B cell (primary cell): ENCODE results near the gene MSGN1. TPM values are rescaled to one million over a fixed set of nuclear protein-coding genes. Genes with fewer than 3 reads are reported as not detected.

ENCODE experiments used
- ATAC-seq: fragments of 200-7000 bp; cut with Tn5 transposase; one replicate; pipeline ENCODE4 v1.10.0; 2021; ENCODE audit warnings: low read depth, mild to moderate bottlenecking, moderate number of reproducible peaks, moderate library complexity
- CTCF ChIA-PET: fragments of 350-600 bp; sonication (Branson Sonifier 250); formaldehyde crosslinking; loops from one replicate; lab custom pipeline; 2021; ENCODE audit warnings: antibody characterized with exemption, inconsistent platforms; lab: Charles Lee
- POLR2A ChIA-PET: fragments of 350-600 bp; sonication (Branson Sonifier 250); formaldehyde crosslinking; loops from one replicate; lab custom pipeline; 2021; ENCODE audit warnings: antibody characterized with exemption; lab: Charles Lee
- DNase-seq: peaks from one replicate; pipeline ENCODE4 v3.0.0; 2013
- H2AFZ ChIP-seq: 2 replicates; pipeline ENCODE4 v1.6.1; 2012; ENCODE audit warnings: mild to moderate bottlenecking, low read depth, low read length; ENCODE audit not compliant: insufficient read depth, poor library complexity, severe bottlenecking
- H3K27ac ChIP-seq, 2 donors: 1 replicate in 1 of 2; 2 replicates in 1 of 2; pipeline ENCODE4 v1.5.1; 2012 to 2013; ENCODE audit warnings: low read length in 2 of 2, mild to moderate bottlenecking in 2 of 2, moderate library complexity in 1 of 2
- H3K27me3 ChIP-seq, 4 experiments: fragments of 200-600 bp in 1 of 4; sonication (generic) in 1 of 4; replicated peaks in 1 of 4; 1 replicate in 2 of 4; 2 replicates in 2 of 4; pipeline versions ENCODE4 v1.6.1 to v1.7.0; 2013 to 2016; ENCODE audit warnings: low read length in 3 of 4, mild to moderate bottlenecking in 2 of 4, mixed read lengths in 1 of 4, moderate library complexity in 1 of 4; ENCODE audit not compliant: insufficient read depth in 4 of 4, control insufficient read depth in 3 of 4; ENCODE audit errors: control extremely low read depth in 1 of 4
- H3K36me3 ChIP-seq, 2 experiments: replicated peaks in 1 of 2; 1 replicate in 1 of 2; 2 replicates in 1 of 2; pipeline versions ENCODE4 v1.6.1 to v1.7.1; 2013; ENCODE audit warnings: low read length in 1 of 2; ENCODE audit not compliant: insufficient read depth in 2 of 2, control insufficient read depth in 1 of 2; ENCODE audit errors: control extremely low read depth in 1 of 2, extremely low read depth in 1 of 2
- H3K4me1 ChIP-seq, 2 donors: fragments of 200-600 bp in 1 of 2; sonication (generic) in 1 of 2; 1 replicate in 1 of 2; 2 replicates in 1 of 2; pipeline versions ENCODE4 v1.5.1 to v1.6.1; 2013 to 2017; ENCODE audit warnings: low read length in 2 of 2; ENCODE audit not compliant: control insufficient read depth in 2 of 2, insufficient read depth in 2 of 2
- H3K4me2 ChIP-seq: replicated peaks from 2 replicates; pipeline ENCODE3; 2012; ENCODE audit warnings: mild to moderate bottlenecking, low read depth, low read length; ENCODE audit not compliant: poor library complexity, severe bottlenecking
- H3K4me3 ChIP-seq, 5 experiments: fragments of 200-600 bp in 1 of 5; sonication (generic) in 1 of 5; 1 replicate in 3 of 5; 2 replicates in 2 of 5; pipeline versions ENCODE4 v1.5.1 to v1.7.0; 2011 to 2016; ENCODE audit warnings: low read length in 4 of 5, mild to moderate bottlenecking in 4 of 5, low read depth in 2 of 5, control low read depth in 1 of 5, moderate library complexity in 1 of 5; ENCODE audit not compliant: insufficient read depth in 1 of 5; ENCODE audit errors: control extremely low read depth in 1 of 5, extremely low read depth in 1 of 5
- H3K79me2 ChIP-seq: fragments of 200-600 bp; sonication (generic); one replicate; pipeline ENCODE4 v1.6.0; 2016; ENCODE audit warnings: low read length; ENCODE audit not compliant: control insufficient read depth, insufficient read depth
- H3K9ac ChIP-seq: fragments of 200-600 bp; sonication (generic); 2 replicates; pipeline ENCODE4 v1.6.1; 2017; ENCODE audit warnings: mild to moderate bottlenecking, low read length, moderate library complexity
- H3K9me3 ChIP-seq, 3 donors: one replicate each; pipeline versions ENCODE4 v1.6.1 to v1.7.1; 2013; ENCODE audit warnings: low read length in 2 of 3; ENCODE audit not compliant: control insufficient read depth in 2 of 3, insufficient read depth in 1 of 3; ENCODE audit errors: control extremely low read depth in 1 of 3
- H4K20me1 ChIP-seq: 2 replicates; pipeline ENCODE4 v1.6.0; 2012; ENCODE audit warnings: mild to moderate bottlenecking, low read length; ENCODE audit not compliant: insufficient read depth, control insufficient read depth, poor library complexity, severe bottlenecking
- H3K27ac Mint-ChIP-seq: one replicate; pipeline ENCODE4 v1.8.0; 2021; ENCODE audit warnings: mixed read lengths
- H3K27me3 Mint-ChIP-seq: one replicate; pipeline ENCODE4 v1.8.0; 2021; ENCODE audit warnings: mixed read lengths
- H3K4me1 Mint-ChIP-seq: one replicate; pipeline ENCODE4 v1.8.0; 2021; ENCODE audit warnings: mixed read lengths
- H3K4me3 Mint-ChIP-seq: one replicate; pipeline ENCODE4 v1.8.0; 2021; ENCODE audit warnings: mixed read lengths
- H3K9me3 Mint-ChIP-seq: one replicate; pipeline ENCODE4 v1.8.0; 2022; ENCODE audit warnings: mixed read lengths; ENCODE audit not compliant: insufficient read depth
- CTCF ChIP-seq: fragments of 200-600 bp; IDR thresholded peaks from one replicate; pipeline ENCODE4 v1.8.0; 2022; ENCODE audit warnings: antibody characterized with exemption, mild to moderate bottlenecking
- EZH2 ChIP-seq: IDR thresholded peaks from 2 replicates; pipeline ENCODE4 v1.6.1; 2012; ENCODE audit warnings: borderline replicate concordance, low read depth, mild to moderate bottlenecking, moderate library complexity, low read length; ENCODE audit not compliant: insufficient read depth, poor library complexity, severe bottlenecking
- WGBS: methylation state at CpG from one replicate; pipeline ENCODE4 v1.1.5; 2013; ENCODE audit warnings: missing lambda C conversion rate; ENCODE audit not compliant: insufficient coverage; 5-methylcytosine and 5-hydroxymethylcytosine counted together
- intact Hi-C: fragments of 100-400 bp; cut with micrococcal nuclease; formaldehyde crosslinking; loops from one replicate; pipeline ENCODE4 v1.10.0; 2022
- polyA plus RNA-seq: library from polyadenylated mRNA; depleted of rRNA; stranded (reverse); fragments of >200 nt; gene quantifications from 2 replicates; pipeline ENCODE4 v1.2.3, GENCODE V29; 2012
- total RNA-seq, 2 donors: library from RNA; stranded (reverse); fragments of 120-200 nt in 1 of 2; gene quantifications; 1 replicate in 1 of 2; 2 replicates in 1 of 2; pipeline versions ENCODE4 v1.2.3 to v1.2.4, GENCODE V29; 2013 to 2022

The MSGN1 gene
- total and polyA plus RNA-seq, 2 donors (not counting 1 experiment from before 2014, with no cell fraction given): not detected

GRCh38 chr2:17790536-17790935, 25.7 kb upstream of the MSGN1 start:
- H3K4me1 ChIP-seq: peaks cover 2 to 13% of the 10 kb centered on the region in 2 donors
- Mint-ChIP-seq H3K27ac (peak overlapping the region; percentile 2), H3K9me3 (no peaks in the 10 kb centered on the region), H3K27me3 (no peaks in the 10 kb centered on the region), H3K4me1 (peaks cover 28% of the 10 kb centered on the region), H3K4me3 (no peak overlapping the region)
- H3K79me2 ChIP-seq: no peaks in the 10 kb centered on the region
- no peaks in the 10 kb centered on the region for H3K9me3 ChIP-seq
- ChIA-PET CTCF (no interaction called here), POLR2A (no interaction called here)
- no peaks in the 10 kb centered on the region for H3K36me3 ChIP-seq
- no peak overlapping the region for H3K27ac ChIP-seq
- WGBS: no CpG with 5 or more reads among the region's 1 CpG
- no peak for ATAC-seq
- no peak overlapping the region for H3K9ac ChIP-seq
- intact Hi-C loops: no loop called here
- H3K4me2 ChIP-seq: no peak overlapping the region
- TF ChIP-seq EZH2 (no peak), CTCF (no peak)
- DNase-seq: no peak
- no peak overlapping the region for H3K4me3 ChIP-seq
- no peaks in the 10 kb centered on the region for H4K20me1 ChIP-seq
- H3K27me3 ChIP-seq: no peaks in the 10 kb centered on the region
- no peak overlapping the region for H2AFZ ChIP-seq

GRCh38 chr2:17791121-17791816, 25.0 kb upstream of the MSGN1 start:
- DNase-seq: no peak
- H3K79me2 ChIP-seq: no peaks in the 10 kb centered on the region
- no peak for ATAC-seq
- H3K27me3 Mint-ChIP-seq: no peaks in the 10 kb centered on the region
- H4K20me1 ChIP-seq: no peaks in the 10 kb centered on the region
- H3K27ac ChIP-seq: no peak overlapping the region
- CTCF ChIA-PET: interaction anchor here (0.8 kb wide), 1 partner anchor 29 kb away, joined by 3 read pairs; no protein-coding TSS in a partner anchor
- no peaks in the 10 kb centered on the region for H3K9me3 Mint-ChIP-seq
- peak overlapping the region; percentile 2 for H3K27ac Mint-ChIP-seq
- no peak overlapping the region for H3K4me3 ChIP-seq
- H3K9ac ChIP-seq: no peak overlapping the region
- H3K9me3 ChIP-seq: no peaks in the 10 kb centered on the region
- H2AFZ ChIP-seq: no peak overlapping the region
- POLR2A ChIA-PET: no interaction called here
- H3K4me3 Mint-ChIP-seq: no peak overlapping the region
- intact Hi-C loops: no loop called here
- H3K36me3 ChIP-seq: no peaks in the 10 kb centered on the region
- WGBS: 45% methylated on average over 4 of the region's 5 CpGs
- H3K4me2 ChIP-seq: no peak overlapping the region
- peaks cover 28% of the 10 kb centered on the region for H3K4me1 Mint-ChIP-seq
- H3K27me3 ChIP-seq: no peaks in the 10 kb centered on the region
- peaks cover 2 to 13% of the 10 kb centered on the region in 2 donors for H3K4me1 ChIP-seq
- TF ChIP-seq EZH2: no peak
- TF ChIP-seq CTCF: no peak
